Esophagus muscularis mucosa (tissue), 4 donors: ENCODE measurements around the gene TGFBR2.

Experiments used
- EP300 ChIP-seq: sonication (generic); formaldehyde crosslinking; IDR thresholded peaks from one replicate; pipeline ENCODE4 v1.6.1; 2017; ENCODE audit warnings: antibody characterized with exemption
- POLR2A ChIP-seq: fragments of 450-650 bp; IDR thresholded peaks from one replicate; pipeline ENCODE4 v1.6.1; 2017; ENCODE audit warnings: antibody characterized with exemption, moderate library complexity, mild to moderate bottlenecking, low read depth
- TF ChIP-seq, protein P1 (sequence below), 3 experiments: fragments of 200-600 bp in 2 of 3; fragments of 450-650 bp in 1 of 3; sonication (generic) in 2 of 3; IDR thresholded peaks; one replicate each; pipeline ENCODE4 v1.5.1; 2017 to 2019; ENCODE audit warnings: antibody characterized with exemption in 3 of 3, mild to moderate bottlenecking in 2 of 3, moderate library complexity in 1 of 3

DNA sequence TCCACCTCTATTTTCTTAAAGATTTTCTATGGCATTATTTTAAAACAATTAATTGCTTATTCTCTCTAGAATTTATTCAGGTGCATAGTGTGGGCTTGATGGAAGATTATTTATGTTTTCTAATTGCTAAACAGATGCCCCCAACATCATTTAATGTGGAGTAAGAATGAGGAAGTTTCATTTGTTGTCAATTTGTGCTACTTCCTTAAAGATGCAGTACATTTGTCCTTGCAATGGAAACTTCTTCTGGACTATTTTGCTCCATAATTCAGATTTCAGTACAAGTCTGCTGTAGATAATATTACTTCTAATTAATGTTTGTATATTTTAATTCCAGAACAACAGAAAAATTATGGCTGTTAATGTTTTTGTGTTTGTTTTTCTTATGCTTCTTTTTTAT is 104.8 kb downstream of the TGFBR2 start:
- TF ChIP-seq, protein P1, sequence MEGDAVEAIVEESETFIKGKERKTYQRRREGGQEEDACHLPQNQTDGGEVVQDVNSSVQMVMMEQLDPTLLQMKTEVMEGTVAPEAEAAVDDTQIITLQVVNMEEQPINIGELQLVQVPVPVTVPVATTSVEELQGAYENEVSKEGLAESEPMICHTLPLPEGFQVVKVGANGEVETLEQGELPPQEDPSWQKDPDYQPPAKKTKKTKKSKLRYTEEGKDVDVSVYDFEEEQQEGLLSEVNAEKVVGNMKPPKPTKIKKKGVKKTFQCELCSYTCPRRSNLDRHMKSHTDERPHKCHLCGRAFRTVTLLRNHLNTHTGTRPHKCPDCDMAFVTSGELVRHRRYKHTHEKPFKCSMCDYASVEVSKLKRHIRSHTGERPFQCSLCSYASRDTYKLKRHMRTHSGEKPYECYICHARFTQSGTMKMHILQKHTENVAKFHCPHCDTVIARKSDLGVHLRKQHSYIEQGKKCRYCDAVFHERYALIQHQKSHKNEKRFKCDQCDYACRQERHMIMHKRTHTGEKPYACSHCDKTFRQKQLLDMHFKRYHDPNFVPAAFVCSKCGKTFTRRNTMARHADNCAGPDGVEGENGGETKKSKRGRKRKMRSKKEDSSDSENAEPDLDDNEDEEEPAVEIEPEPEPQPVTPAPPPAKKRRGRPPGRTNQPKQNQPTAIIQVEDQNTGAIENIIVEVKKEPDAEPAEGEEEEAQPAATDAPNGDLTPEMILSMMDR (IDR thresholded peaks at IDR 0.05): no peak
- TF ChIP-seq EP300 (no peak), POLR2A (no peak)
